Gastrocnemius medialis (tissue), 4 donors: ENCODE results near the gene RAN. TPM values are rescaled to one million over a fixed set of nuclear protein-coding genes. Genes with fewer than 3 reads are reported as not detected.
"Not testable (repeated sequence)": the region's sequence is repeated elsewhere in the genome, so short reads cannot be mapped to it uniquely, and the experiment has no call there.

Experiments used
- ATAC-seq, 2 donors: fragments of 150-250 bp; one replicate each; pipeline ENCODE4 v1.9.1; 2016
- DNase-seq, 2 donors: peaks; one replicate each; pipeline ENCODE4 v3.0.0-alpha.2; 2019
- H3K27ac ChIP-seq, 4 donors: fragments of 200-600 bp; sonication (generic); 1 replicate in 1 of 4; 2 replicates in 3 of 4; pipeline ENCODE4 v1.5.1; 2016 to 2018; ENCODE audit warnings: mild to moderate bottlenecking in 2 of 4, moderate library complexity in 1 of 4
- H3K27me3 ChIP-seq, 3 donors: fragments of 200-600 bp; sonication (generic) in 2 of 3; 1 replicate in 1 of 3; 2 replicates in 2 of 3; pipeline versions ENCODE4 v1.5.1 to v1.6.0; 2016 to 2019; ENCODE audit warnings: mild to moderate bottlenecking in 1 of 3, moderate library complexity in 1 of 3
- H3K36me3 ChIP-seq, 2 donors: fragments of 200-600 bp; sonication (generic) in 1 of 2; one replicate each; pipeline ENCODE4 v1.5.1; 2017 to 2018
- H3K4me1 ChIP-seq, 2 donors: fragments of 200-600 bp; sonication (generic) in 1 of 2; one replicate each; pipeline ENCODE4 v1.5.1; 2016 to 2017; ENCODE audit warnings: mild to moderate bottlenecking in 2 of 2
- H3K4me3 ChIP-seq, 4 donors: fragments of 200-600 bp; sonication (generic) in 3 of 4; 1 replicate in 1 of 4; 2 replicates in 3 of 4; pipeline ENCODE4 v1.5.1; 2016 to 2019; ENCODE audit warnings: mild to moderate bottlenecking in 2 of 4
- H3K9me3 ChIP-seq, 3 donors: fragments of 200-600 bp; sonication (generic) in 2 of 3; 1 replicate in 1 of 3; 2 replicates in 2 of 3; pipeline ENCODE4 v1.5.1; 2016 to 2019
- POLR2A ChIP-seq, 2 donors: fragments of 450-650 bp; IDR thresholded peaks; one replicate each; pipeline ENCODE4 v1.6.1; 2017; ENCODE audit warnings: antibody characterized with exemption in 2 of 2, mild to moderate bottlenecking in 2 of 2, moderate library complexity in 2 of 2
- in situ Hi-C, 4 donors: fragments of 200-750 bp; cut with MboI; loops; one replicate each; pipeline versions ENCODE4 v1.15.0 to v1.8.0; 2017; ENCODE audit warnings: low sequenced_read_pairs in 4 of 4
- intact Hi-C: fragments of 100-400 bp; cut with DNase I; formaldehyde crosslinking; loops from one replicate; pipeline ENCODE4 v1.15.1; 2023; ENCODE audit warnings: low total_unique reads
- total RNA-seq, 4 donors: library from RNA; depleted of rRNA; stranded (reverse); fragments of >200 nt; gene quantifications; one replicate each; pipeline versions ENCODE4 v1.1.0 to v1.2.3, GENCODE V29; 2016
- TF ChIP-seq, protein P1 (sequence below), 5 experiments: fragments of 450-650 bp in 3 of 5; fragments of 200-600 bp in 2 of 5; sonication (generic) in 2 of 5; IDR thresholded peaks in 4 of 5; conservative IDR thresholded peaks in 1 of 5; 1 replicate in 4 of 5; 2 replicates in 1 of 5; pipeline ENCODE4 v1.5.1; 2016 to 2019; ENCODE audit warnings: antibody characterized with exemption in 5 of 5, mild to moderate bottlenecking in 3 of 5, moderate library complexity in 3 of 5

The RAN gene
- total RNA-seq, 4 donors from 2014 or later: 125 to 299 (median 197) TPM

DNA sequence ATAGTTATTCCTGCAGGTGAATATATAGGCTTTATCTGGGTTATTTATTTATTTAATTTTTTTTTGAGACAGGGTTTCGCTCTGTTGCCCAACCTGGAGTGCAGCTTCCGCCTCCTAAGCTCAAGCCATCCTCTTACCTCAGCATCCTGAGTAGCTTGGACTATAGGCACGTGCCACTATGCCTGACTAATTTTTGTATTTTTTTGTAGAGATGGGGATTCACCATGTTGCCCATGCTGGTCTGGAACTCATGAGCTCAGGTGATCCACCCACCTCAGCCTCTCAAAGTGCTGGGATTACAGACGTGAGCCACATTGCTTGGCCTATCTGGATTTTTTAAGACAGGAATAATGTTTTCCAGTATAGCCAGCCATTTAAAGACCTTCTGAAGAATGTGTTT is 2.0 kb downstream of the RAN start:
- ATAC-seq: no peak
- intact Hi-C loops (loop anchor here (10.0 kb wide), 1 partner anchor 1271 kb away; the partner anchor contains the start of genes DDX51 and NOC4L), in situ Hi-C loops (loop anchor here in 1 of 4 donors (5.0 kb wide), 1 partner anchor 37 kb away; the partner anchor contains the start of gene STX2)
- no peak for DNase-seq
- H3K36me3 ChIP-seq: peaks cover 0 to 48% of the 10 kb centered on the region in 2 donors
- no peak overlapping the region for H3K27ac ChIP-seq
- H3K4me1 ChIP-seq: peaks cover 11 to 15% of the 10 kb centered on the region in 2 donors
- TF ChIP-seq, protein P1, sequence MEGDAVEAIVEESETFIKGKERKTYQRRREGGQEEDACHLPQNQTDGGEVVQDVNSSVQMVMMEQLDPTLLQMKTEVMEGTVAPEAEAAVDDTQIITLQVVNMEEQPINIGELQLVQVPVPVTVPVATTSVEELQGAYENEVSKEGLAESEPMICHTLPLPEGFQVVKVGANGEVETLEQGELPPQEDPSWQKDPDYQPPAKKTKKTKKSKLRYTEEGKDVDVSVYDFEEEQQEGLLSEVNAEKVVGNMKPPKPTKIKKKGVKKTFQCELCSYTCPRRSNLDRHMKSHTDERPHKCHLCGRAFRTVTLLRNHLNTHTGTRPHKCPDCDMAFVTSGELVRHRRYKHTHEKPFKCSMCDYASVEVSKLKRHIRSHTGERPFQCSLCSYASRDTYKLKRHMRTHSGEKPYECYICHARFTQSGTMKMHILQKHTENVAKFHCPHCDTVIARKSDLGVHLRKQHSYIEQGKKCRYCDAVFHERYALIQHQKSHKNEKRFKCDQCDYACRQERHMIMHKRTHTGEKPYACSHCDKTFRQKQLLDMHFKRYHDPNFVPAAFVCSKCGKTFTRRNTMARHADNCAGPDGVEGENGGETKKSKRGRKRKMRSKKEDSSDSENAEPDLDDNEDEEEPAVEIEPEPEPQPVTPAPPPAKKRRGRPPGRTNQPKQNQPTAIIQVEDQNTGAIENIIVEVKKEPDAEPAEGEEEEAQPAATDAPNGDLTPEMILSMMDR (IDR thresholded peaks at IDR 0.05 in 4 of 5, conservative IDR thresholded peaks at IDR 0.05 in 1 of 5): no peak
- no peak for TF ChIP-seq POLR2A (IDR thresholded peaks at IDR 0.05)
- no peaks in the 10 kb centered on the region for H3K27me3 ChIP-seq
- H3K4me3 ChIP-seq: no peak overlapping the region
- no peaks in the 10 kb centered on the region for H3K9me3 ChIP-seq

DNA sequence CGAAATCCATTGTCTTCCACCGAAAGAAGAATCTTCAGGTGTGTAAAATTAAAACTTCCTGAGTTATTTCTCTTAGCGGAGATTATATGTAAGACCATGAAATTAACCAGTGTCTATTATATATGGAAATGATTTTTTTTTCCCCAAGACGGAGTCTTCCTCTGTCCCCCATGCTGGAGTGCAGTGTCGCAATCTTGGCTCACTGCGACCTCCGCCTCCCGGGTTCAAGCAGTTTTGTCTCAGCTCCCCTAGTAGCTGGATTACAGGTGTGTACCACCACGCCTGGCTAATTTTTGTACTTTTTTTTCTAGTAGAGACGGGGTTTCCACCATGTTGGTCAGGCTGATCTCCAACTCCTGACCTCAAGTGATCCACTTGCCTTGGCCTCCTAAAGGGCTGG is 2.8 kb downstream of the RAN start:
- Histone ChIP-seq H3K27me3 (no peaks in the 10 kb centered on the region), H3K4me3 (no peak overlapping the region), H3K36me3 (peaks cover 0 to 48% of the 10 kb centered on the region in 2 donors), H3K4me1 (peaks cover 11 to 15% of the 10 kb centered on the region in 2 donors), H3K27ac (no peak overlapping the region), H3K9me3 (no peaks in the 10 kb centered on the region)
- in situ Hi-C loops (loop anchor here in 1 of 4 donors (5.0 kb wide), 1 partner anchor 37 kb away; the partner anchor contains the start of gene STX2), intact Hi-C loops (loop anchor here (10.0 kb wide), 1 partner anchor 1270 kb away; the partner anchor contains the start of genes DDX51 and NOC4L)
- TF ChIP-seq POLR2A (IDR thresholded peaks at IDR 0.05): no peak
- TF ChIP-seq, protein P1 (IDR thresholded peaks at IDR 0.05 in 4 of 5, conservative IDR thresholded peaks at IDR 0.05 in 1 of 5): no peak
- DNase-seq (no peak), ATAC-seq (no peak)

DNA sequence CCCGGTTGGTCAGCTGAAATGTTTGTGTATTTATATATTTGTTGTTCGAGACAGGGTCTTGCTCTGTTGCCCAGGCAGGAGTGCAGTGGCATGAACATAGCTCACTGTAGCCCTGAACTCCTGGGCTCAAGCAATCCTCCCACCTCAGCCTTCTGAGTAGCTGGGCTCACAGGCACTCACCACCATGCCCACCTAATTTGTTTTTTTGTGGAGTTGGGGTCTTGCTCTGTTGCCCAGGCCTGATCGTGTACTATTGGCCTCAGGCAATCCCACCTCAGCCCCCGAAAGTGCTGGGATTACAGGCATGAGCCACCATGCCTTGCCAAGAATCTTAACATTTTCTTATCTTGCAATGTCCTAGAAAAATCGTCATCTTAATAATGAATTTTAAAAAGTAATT is 3.3 kb downstream of the RAN start:
- ATAC-seq (no peak), DNase-seq (no peak)
- peaks cover 0 to 48% of the 10 kb centered on the region in 2 donors for H3K36me3 ChIP-seq
- H3K4me1 ChIP-seq: peaks cover 11 to 15% of the 10 kb centered on the region in 2 donors
- intact Hi-C loops (loop anchor here (10.0 kb wide), 1 partner anchor 1270 kb away; the partner anchor contains the start of genes DDX51 and NOC4L), in situ Hi-C loops (no loop called here)
- H3K27me3 ChIP-seq: no peaks in the 10 kb centered on the region
- H3K27ac ChIP-seq: no peak overlapping the region
- H3K4me3 ChIP-seq: no peak overlapping the region
- H3K9me3 ChIP-seq: no peaks in the 10 kb centered on the region
- TF ChIP-seq POLR2A (IDR thresholded peaks at IDR 0.05): no peak
- TF ChIP-seq, protein P1 (IDR thresholded peaks at IDR 0.05 in 4 of 5, conservative IDR thresholded peaks at IDR 0.05 in 1 of 5): no peak

DNA sequence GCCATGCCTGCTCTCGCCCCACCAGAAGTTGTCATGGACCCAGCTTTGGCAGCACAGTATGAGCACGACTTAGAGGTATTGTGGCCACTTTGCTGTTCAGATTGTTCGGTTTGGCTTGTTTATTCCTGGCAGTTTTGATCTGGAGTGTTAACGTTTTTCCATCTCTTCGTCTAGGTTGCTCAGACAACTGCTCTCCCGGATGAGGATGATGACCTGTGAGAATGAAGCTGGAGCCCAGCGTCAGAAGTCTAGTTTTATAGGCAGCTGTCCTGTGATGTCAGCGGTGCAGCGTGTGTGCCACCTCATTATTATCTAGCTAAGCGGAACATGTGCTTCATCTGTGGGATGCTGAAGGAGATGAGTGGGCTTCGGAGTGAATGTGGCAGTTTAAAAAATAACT is 3.8 kb downstream of the RAN start:
- intact Hi-C loops: loop anchor here (10.0 kb wide), 1 partner anchor 1269 kb away; the partner anchor contains the start of genes DDX51 and NOC4L
- in situ Hi-C loops, H3K27me3 ChIP-seq, ATAC-seq, H3K27ac ChIP-seq, H3K4me3 ChIP-seq, DNase-seq, H3K9me3 ChIP-seq: not testable (repeated sequence)
- Histone ChIP-seq H3K4me1 (peaks cover 11 to 15% of the 10 kb centered on the region in 2 donors), H3K36me3 (peaks cover 0 to 48% of the 10 kb centered on the region in 2 donors)

DNA sequence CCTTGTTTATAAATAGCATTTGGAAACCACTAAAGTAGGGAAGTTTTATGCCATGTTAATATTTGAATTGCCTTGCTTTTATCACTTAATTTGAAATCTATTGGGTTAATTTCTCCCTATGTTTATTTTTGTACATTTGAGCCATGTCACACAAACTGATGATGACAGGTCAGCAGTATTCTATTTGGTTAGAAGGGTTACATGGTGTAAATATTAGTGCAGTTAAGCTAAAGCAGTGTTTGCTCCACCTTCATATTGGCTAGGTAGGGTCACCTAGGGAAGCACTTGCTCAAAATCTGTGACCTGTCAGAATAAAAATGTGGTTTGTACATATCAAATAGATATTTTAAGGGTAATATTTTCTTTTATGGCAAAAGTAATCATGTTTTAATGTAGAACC is 4.4 kb downstream of the RAN start:
- intact Hi-C loops (loop anchor here (10.0 kb wide), 1 partner anchor 1269 kb away; the partner anchor contains the start of genes DDX51 and NOC4L), in situ Hi-C loops (no loop called here)
- ATAC-seq (no peak), DNase-seq (no peak)
- H3K4me1 ChIP-seq: peaks cover 11 to 15% of the 10 kb centered on the region in 2 donors
- H3K9me3 ChIP-seq: no peaks in the 10 kb centered on the region
- H3K36me3 ChIP-seq: peaks cover 0 to 48% of the 10 kb centered on the region in 2 donors
- H3K27me3 ChIP-seq: no peaks in the 10 kb centered on the region
- H3K4me3 ChIP-seq: no peak overlapping the region
- TF ChIP-seq POLR2A (IDR thresholded peaks at IDR 0.05): no peak
- TF ChIP-seq, protein P1 (IDR thresholded peaks at IDR 0.05 in 4 of 5, conservative IDR thresholded peaks at IDR 0.05 in 1 of 5): no peak
- H3K27ac ChIP-seq: no peak overlapping the region
